ENCODE data around the gene PLXNB3. TPM values are rescaled to one million over a fixed set of nuclear protein-coding genes. Genes with fewer than 3 reads are reported as not detected.
A peak's percentile ranks its signal among the peaks of the same experiment; 100 is the strongest.

The PLXNB3 gene
- under 1 TPM; 0.23 to 0.35 TPM for total RNA-seq

- no peaks in the 10 kb centered on the region for H3K36me3 Mint-ChIP-seq (ENCODE audit: low read depth)
- no peaks in the 10 kb centered on the region for H3K27me3 Mint-ChIP-seq
- no peak within 1 kb of the TSS for H3K4me3 Mint-ChIP-seq
- ChIA-PET POLR2A (no interaction called here), CTCF (interaction anchor here (0.7 to 1.9 kb wide), 10 partner anchors 9 to 189 kb away, joined by 3 to 7 read pairs (median 3); no protein-coding TSS in a partner anchor)
- DNase-seq: peak; percentile 75
- H3K4me1 Mint-ChIP-seq: peaks cover 8% of the 10 kb centered on the region
- no peak within 1 kb of the TSS for H3K27ac Mint-ChIP-seq
- H3K9me3 Mint-ChIP-seq: no peaks in the 10 kb centered on the region
These were observed at the start of gene PLXNB3 for GRCh38 chrX:153763989-153764755. Gene PLXNB3, plus strand, starts transcription at chrX:153764249. Its CDS starts 1,287 bp downstream, at chrX:153765536.

- no peak for DNase-seq
- Mint-ChIP-seq H3K9me3 (no peaks in the 10 kb centered on the region), H3K4me3 (no peak overlapping the region), H3K36me3 (ENCODE audit: low read depth) (peaks cover 28% of the 10 kb centered on the region), H3K4me1 (no peaks in the 10 kb centered on the region), H3K27me3 (no peaks in the 10 kb centered on the region), H3K27ac (peak overlapping the region; percentile 41)
- ChIA-PET POLR2A (interaction anchor here (0.7 kb wide), 1 partner anchor 207 kb away, joined by 13 read pairs; no protein-coding TSS in a partner anchor), CTCF (interaction anchor here (0.6 kb wide), 1 partner anchor 377 kb away, joined by 4 read pairs; no protein-coding TSS in a partner anchor)
These were observed 49.8 kb upstream of the PLXNB3 start for GRCh38 chrX:153714256-153714655.

GRCh38 chrX:153717445-153717844 is 46.6 kb upstream of the PLXNB3 start:
- no peak for DNase-seq
- no peaks in the 10 kb centered on the region for H3K27me3 Mint-ChIP-seq
- H3K4me1 Mint-ChIP-seq: peaks cover 11% of the 10 kb centered on the region
- POLR2A ChIA-PET: no interaction called here
- no peak overlapping the region for H3K27ac Mint-ChIP-seq
- peaks cover 39% of the 10 kb centered on the region for H3K36me3 Mint-ChIP-seq (ENCODE audit: low read depth)
- CTCF ChIA-PET: interaction anchor here (0.9 kb wide), 1 partner anchor 9 kb away, joined by 3 read pairs; no protein-coding TSS in a partner anchor
- H3K9me3 Mint-ChIP-seq: no peaks in the 10 kb centered on the region
- H3K4me3 Mint-ChIP-seq: no peak overlapping the region

- Mint-ChIP-seq H3K4me1 (peaks cover 13% of the 10 kb centered on the region), H3K4me3 (no peak overlapping the region), H3K27ac (no peak overlapping the region), H3K27me3 (no peaks in the 10 kb centered on the region), H3K36me3 (ENCODE audit: low read depth) (peaks cover 36% of the 10 kb centered on the region), H3K9me3 (no peaks in the 10 kb centered on the region)
- DNase-seq: no peak
- POLR2A ChIA-PET: no interaction called here
- CTCF ChIA-PET: interaction anchor here (0.6 to 1.1 kb wide), 2 partner anchors 11 to 121 kb away, joined by 4 to 5 read pairs; no protein-coding TSS in a partner anchor
These were observed 44.8 kb upstream of the PLXNB3 start for GRCh38 chrX:153719238-153719637.

GRCh38 chrX:153719701-153720100 is 44.3 kb upstream of the PLXNB3 start:
- H3K4me3 Mint-ChIP-seq: no peak overlapping the region
- no peak overlapping the region for H3K27ac Mint-ChIP-seq
- ChIA-PET POLR2A (no interaction called here), CTCF (interaction anchor here (1.1 to 1.6 kb wide), 3 partner anchors 12 to 52 kb away, joined by 3 to 5 read pairs (median 3); no protein-coding TSS in a partner anchor)
- peaks cover 13% of the 10 kb centered on the region for H3K4me1 Mint-ChIP-seq
- no peak for DNase-seq
- H3K27me3 Mint-ChIP-seq: no peaks in the 10 kb centered on the region
- H3K36me3 Mint-ChIP-seq (ENCODE audit: low read depth): peaks cover 35% of the 10 kb centered on the region
- H3K9me3 Mint-ChIP-seq: no peaks in the 10 kb centered on the region

- H3K27ac Mint-ChIP-seq: peak overlapping the region; percentile 82
- H3K9me3 Mint-ChIP-seq: no peaks in the 10 kb centered on the region
- peak overlapping the region; percentile 85 for H3K4me3 Mint-ChIP-seq
- peaks cover 28% of the 10 kb centered on the region for H3K36me3 Mint-ChIP-seq (ENCODE audit: low read depth)
- ChIA-PET CTCF (interaction anchor here (1.1 kb wide), 1 partner anchor 13 kb away, joined by 3 read pairs; no protein-coding TSS in a partner anchor), POLR2A (no interaction called here)
- H3K4me1 Mint-ChIP-seq: peaks cover 32% of the 10 kb centered on the region
- no peaks in the 10 kb centered on the region for H3K27me3 Mint-ChIP-seq
- no peak for DNase-seq
These were observed 41.2 kb upstream of the PLXNB3 start for GRCh38 chrX:153722704-153723350.

- DNase-seq: peak; percentile 44
- H3K36me3 Mint-ChIP-seq (ENCODE audit: low read depth): peaks cover 29% of the 10 kb centered on the region
- peak overlapping the region; percentile 85 for H3K4me3 Mint-ChIP-seq
- peak overlapping the region; percentile 86 for H3K27ac Mint-ChIP-seq
- no peaks in the 10 kb centered on the region for H3K27me3 Mint-ChIP-seq
- CTCF ChIA-PET: interaction anchor here (0.6 to 1.0 kb wide), 3 partner anchors 57 to 583 kb away, joined by 3 read pairs; no protein-coding TSS in a partner anchor
- no peaks in the 10 kb centered on the region for H3K9me3 Mint-ChIP-seq
- peaks cover 33% of the 10 kb centered on the region for H3K4me1 Mint-ChIP-seq
- POLR2A ChIA-PET: no interaction called here
These were observed 40.4 kb upstream of the PLXNB3 start for GRCh38 chrX:153723351-153724251.

- no peaks in the 10 kb centered on the region for H3K27me3 Mint-ChIP-seq
- peaks cover 32% of the 10 kb centered on the region for H3K4me1 Mint-ChIP-seq
- peak within 1 kb of the TSS; percentile 85 for H3K4me3 Mint-ChIP-seq
- CTCF ChIA-PET: interaction anchor here (0.6 to 1.0 kb wide), 3 partner anchors 58 to 582 kb away, joined by 3 read pairs; no protein-coding TSS in a partner anchor
- POLR2A ChIA-PET: no interaction called here
- DNase-seq: peak; percentile 88
- H3K27ac Mint-ChIP-seq: peak within 1 kb of the TSS; percentile 86
- H3K36me3 Mint-ChIP-seq (ENCODE audit: low read depth): peaks cover 23% of the 10 kb centered on the region
- no peaks in the 10 kb centered on the region for H3K9me3 Mint-ChIP-seq
These were observed 39.6 kb upstream of the PLXNB3 start, which contains the start of the genes ABCD1 and BCAP31 for GRCh38 chrX:153724252-153725038. Gene ABCD1, plus strand, starts transcription at chrX:153724856. Its CDS starts 411 bp downstream, at chrX:153725267. Gene BCAP31, minus strand, starts transcription at chrX:153724387. Its CDS starts 1,143 bp downstream, at chrX:153723244.

GRCh38 chrX:153725039-153725831 is 38.8 kb upstream of the PLXNB3 start:
- POLR2A ChIA-PET: no interaction called here

GRCh38 chrX:153725832-153726285 is 38.2 kb upstream of the PLXNB3 start:
- H3K4me1 Mint-ChIP-seq: peaks cover 32% of the 10 kb centered on the region
- POLR2A ChIA-PET: no interaction called here

More at GRCh38 chrX:153725039-153725831, 38.8 kb upstream of the PLXNB3 start:
- CTCF ChIA-PET: no interaction called here
- H3K4me1 Mint-ChIP-seq: peaks cover 28% of the 10 kb centered on the region
- H3K9me3 Mint-ChIP-seq: no peaks in the 10 kb centered on the region
- peaks cover 22% of the 10 kb centered on the region for H3K36me3 Mint-ChIP-seq (ENCODE audit: low read depth)
- peak overlapping the region; percentile 71 for H3K4me3 Mint-ChIP-seq
- DNase-seq: peak; percentile 16
- H3K27ac Mint-ChIP-seq: peak overlapping the region; percentile 19
- H3K27me3 Mint-ChIP-seq: no peaks in the 10 kb centered on the region

More at GRCh38 chrX:153725832-153726285, 38.2 kb upstream of the PLXNB3 start:
- peak overlapping the region; percentile 36 for H3K27ac Mint-ChIP-seq
- no peaks in the 10 kb centered on the region for H3K27me3 Mint-ChIP-seq
- no peaks in the 10 kb centered on the region for H3K9me3 Mint-ChIP-seq
- peak overlapping the region; percentile 48 for H3K4me3 Mint-ChIP-seq
- CTCF ChIA-PET: no interaction called here
- no peak for DNase-seq
- peaks cover 22% of the 10 kb centered on the region for H3K36me3 Mint-ChIP-seq (ENCODE audit: low read depth)

All from activated CD4-positive, alpha-beta T cell treated with anti-CD3 and anti-CD28 coated beads, Interleukin-2, amount 10 ng/mL, durations not matched to agents 7 days and 5 days (primary cell).